ENCODE results near the gene CSMD2. TPM values are rescaled to one million over a fixed set of nuclear protein-coding genes. Genes with fewer than 3 reads are reported as not detected.

The CSMD2 gene
- total RNA-seq, 1 experiment from 2014 or later: 23.0 TPM

DNA sequence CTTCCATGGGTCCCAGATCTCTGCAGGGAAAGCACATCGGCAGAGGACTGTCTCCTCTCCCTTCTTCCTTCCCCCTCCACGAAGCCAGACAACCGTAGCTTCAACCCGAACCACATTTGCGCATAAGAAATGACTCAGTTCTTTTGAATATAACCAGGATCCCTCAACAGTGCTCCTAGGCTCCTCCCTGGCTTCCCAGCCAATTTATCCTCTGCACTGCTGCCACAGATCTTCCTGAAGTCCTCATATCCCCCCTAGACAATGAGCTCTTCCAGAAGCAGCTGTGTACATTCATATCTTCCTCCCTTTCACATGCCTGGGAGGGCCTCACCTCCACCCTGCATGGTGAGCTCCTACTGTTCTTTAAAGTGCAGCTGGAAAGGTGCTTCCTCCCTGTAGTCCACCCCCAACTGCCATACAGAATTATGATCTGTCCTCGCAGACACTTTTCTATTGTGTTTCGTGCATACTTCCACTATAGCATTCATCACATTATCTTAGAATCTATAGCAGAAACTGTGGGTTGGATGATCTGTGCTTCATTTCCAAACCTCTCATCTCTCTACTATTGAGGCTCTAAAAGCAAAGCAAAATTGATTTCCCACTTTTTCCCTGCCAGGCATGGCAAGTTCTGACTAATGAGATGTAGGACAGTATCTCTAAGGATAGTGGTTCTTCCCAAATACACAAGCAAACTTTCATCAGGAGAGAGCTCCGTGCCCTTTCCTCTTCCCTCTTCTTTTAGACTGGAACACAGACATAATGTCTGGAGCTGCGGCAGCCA is 480.4 kb downstream of the CSMD2 start:
- no peak for DNase-seq (ENCODE audit: low read depth)

DNA sequence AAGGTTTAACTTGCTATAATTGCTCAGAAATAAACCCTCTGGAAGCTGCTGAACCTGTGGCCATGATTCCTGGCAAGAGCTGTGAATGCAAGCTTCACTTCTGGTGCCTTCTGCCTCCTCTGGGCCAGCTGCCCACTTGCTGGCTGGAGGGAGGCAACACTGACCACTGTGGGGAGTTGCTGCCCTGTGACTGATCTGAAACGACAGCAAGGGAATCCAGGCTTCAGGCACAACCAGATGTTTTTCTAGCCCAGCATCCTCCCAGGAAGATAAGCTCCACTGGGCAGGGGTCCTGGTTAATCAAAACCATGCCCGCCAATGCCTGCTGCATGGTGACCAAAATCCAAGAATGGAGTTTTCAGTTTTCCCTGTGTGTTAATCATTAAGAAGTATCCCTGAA is 481.1 kb downstream of the CSMD2 start:
- peak; percentile 46 for DNase-seq (ENCODE audit: low read depth)

- DNase-seq (ENCODE audit: low read depth): peak; percentile 74
Measured at GRCh38 chr1:33682371-33682770, 482.7 kb downstream of the CSMD2 start.

GRCh38 chr1:33680281-33680840 is 484.7 kb downstream of the CSMD2 start:
- DNase-seq (ENCODE audit: low read depth): no peak

DNA sequence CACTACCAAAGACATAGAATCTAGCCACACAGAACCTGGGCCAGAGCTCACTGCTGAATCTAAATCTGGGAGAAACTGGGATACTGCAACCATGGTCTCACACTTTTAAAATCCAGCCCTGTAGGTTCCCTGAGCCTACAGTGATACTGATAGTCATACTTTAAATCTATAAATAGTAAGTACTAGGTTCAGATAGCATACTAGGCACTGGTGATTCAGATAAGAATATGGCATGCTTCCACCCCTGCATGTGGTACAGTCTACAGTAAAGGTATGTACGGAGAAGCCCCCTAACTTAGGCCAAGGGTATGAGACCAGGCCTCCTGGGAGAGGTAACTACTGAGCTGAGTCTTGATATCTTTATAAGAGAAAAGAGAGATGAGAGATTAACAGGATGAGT is 494.5 kb downstream of the CSMD2 start:
- no peak for DNase-seq (ENCODE audit: low read depth)

DNA sequence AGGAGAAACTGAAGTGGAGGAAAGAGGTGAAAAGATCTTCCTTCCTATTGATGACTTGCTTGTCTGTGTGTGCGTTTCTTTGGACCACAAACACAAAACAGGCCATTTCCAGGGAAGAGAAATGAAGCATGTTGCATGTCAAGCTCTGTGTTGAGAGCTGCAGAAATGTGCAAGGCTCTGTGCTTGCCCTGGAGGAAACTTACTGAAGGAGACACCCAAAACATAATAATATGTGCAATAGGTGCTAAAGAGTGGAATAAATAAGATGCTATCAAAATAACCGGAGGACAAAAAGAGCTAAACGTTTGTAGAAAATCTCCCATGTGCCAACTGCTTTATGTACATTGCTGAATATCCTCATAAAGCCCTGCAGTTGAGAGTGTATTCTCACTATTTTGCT is 496.3 kb downstream of the CSMD2 start:
- DNase-seq (ENCODE audit: low read depth): no peak

DNA sequence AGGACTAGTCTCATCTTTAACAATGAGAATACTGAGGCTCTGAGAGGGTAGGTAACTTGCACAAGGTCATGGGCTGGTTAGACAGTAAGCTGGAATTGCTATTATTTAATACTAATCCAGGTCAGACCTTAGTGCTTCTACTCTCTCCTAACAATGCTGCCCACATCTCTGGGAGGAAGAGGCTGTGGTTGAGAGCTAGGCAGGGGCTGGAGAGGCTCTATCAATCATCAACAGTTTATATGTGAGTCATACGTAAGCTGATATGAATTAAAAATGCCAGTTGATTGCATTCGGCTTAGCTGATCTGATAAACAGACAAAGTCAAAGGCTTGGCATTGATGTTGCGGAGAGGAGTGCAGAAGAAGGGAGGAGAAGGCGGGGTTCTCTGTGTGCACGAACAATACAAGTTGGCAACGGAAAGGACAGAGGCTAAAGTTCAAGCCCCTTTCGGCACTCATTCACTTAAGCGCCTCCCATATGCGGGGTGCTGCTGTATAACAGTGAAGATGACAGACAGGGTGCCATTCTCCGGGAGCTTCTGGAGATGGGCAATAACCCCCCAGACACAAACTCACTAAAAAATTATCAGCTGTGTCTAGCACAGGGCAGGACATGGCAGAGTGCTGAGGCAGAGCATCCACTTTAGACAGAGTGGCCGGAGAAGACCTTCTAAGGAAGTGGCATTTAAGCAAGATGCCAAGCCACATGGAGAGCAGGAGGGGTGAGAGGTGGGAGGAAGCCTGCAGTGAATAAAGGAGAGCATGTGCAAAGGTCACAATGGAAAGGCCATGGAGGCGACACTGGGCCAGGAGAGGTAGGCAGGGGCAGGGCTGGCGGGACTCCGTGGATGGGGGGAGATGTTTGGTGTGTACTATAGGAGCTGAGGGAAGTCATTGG is 497.4 kb downstream of the CSMD2 start:
- DNase-seq (ENCODE audit: low read depth): peak; percentile 65

DNA sequence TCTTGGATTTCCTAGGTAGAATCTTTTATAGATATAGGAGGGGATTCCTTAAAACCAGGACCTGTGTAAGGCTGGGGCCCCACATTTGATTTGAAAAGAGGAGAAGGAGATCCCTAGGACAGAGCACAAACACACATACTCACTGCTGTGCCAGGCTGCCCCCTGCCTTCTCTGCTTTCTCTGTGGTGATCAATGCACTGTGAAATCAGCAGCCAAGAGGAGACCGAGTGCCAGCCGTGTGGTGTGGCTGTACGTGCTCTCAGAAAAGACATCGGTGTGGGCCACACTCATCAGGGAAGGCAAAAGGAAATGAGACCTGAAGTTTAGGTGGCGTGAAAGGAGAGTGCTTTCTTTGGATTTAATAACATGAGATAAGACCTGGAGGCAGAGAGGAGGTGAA is 498.4 kb downstream of the CSMD2 start:
- no peak for DNase-seq (ENCODE audit: low read depth)

DNA sequence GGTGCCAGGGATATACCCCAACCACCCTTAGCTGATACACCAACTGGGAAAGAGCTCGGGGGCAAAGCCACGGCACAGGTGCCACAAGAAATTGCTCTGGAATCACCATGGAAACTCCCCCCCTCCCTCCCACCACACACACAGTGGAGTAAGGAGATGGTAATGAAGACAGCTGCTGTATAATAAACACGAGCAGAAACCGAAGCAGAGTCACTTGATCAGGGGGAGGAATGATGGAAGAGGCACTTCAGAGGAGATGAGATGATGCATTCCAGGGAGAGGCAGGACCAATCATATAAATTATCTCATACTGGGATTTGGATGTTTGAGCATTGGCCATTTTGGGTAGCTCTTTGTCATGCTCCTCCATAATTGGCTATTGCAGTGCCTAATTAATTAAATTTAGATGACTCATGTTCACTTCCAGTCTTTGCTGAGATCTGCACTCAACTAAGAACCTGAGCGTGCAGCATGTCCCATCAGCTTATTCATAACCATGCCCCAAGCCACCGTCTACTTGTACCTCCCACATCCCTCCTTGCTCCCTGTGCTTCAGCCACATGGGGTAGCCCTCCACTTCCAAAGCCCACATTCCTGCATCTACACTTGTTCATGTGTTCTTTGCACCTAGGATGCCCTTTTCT is 503.1 kb downstream of the CSMD2 start:
- DNase-seq (ENCODE audit: low read depth): no peak

DNA sequence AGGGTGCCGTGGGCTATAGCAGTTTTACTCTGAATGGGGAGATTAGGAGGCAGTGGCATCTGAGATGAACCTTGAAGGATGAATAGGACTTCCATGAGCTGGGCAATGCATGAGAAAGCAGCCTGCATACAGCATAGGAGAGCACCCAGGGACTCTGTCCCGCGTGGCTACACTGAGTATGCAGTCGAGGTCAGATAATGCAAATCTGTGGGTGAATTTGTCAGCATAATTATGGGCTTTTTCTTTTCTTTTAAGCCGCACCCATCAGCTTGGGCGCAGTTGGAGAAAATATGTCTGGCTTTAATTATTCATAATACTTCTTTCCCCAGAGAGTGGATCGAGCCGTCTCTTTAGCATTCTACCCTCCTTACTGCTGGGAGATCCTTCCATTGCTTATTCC is 504.1 kb downstream of the CSMD2 start:
- no peak for DNase-seq (ENCODE audit: low read depth)

DNA sequence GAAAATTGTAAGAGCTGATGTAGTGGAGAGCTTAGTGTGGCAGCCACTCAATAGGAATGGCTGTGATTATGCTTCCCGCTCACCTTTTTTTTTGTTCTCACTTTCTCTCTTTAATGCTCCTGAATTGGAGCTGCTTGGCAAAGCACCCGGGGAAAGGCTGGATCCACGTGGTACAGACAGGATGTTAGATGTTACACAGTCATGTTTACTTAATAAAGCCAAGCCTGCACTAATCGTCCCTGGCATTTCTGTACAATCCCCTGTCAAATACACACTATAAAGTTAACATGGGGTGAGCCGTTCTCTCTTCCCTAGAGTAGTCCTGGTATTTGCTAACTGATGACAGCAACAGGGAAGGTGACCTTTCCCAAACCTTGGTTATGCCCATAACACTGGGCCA is 504.8 kb downstream of the CSMD2 start:
- no peak for DNase-seq (ENCODE audit: low read depth)

GRCh38 chr1:33659641-33660040 is 505.4 kb downstream of the CSMD2 start:
- no peak for DNase-seq (ENCODE audit: low read depth)

DNA sequence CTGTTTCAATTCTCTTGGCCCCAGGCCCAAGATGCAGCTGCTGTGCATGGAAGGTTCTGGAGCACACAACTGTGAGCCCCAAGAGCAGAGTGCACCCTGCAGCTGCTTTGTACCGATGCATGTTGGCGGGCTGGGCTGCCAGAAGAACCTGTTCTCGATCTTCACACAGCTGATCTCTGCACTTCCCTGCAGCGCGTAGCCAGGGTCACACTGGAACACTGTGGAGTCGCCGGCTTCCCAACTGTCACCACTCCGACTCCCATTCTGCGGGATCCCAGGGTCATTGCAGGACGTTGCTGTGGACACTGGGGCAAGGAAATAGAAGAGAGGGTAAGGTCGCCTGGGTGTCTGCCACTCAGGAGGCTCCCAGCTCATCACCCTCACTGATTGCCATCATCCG is 507.2 kb downstream of the CSMD2 start:
- DNase-seq (ENCODE audit: low read depth): no peak

GRCh38 chr1:33656467-33657005 is 508.5 kb downstream of the CSMD2 start:
- DNase-seq (ENCODE audit: low read depth): no peak

GRCh38 chr1:33655496-33655895 is 509.5 kb downstream of the CSMD2 start:
- no peak for DNase-seq (ENCODE audit: low read depth)

DNA sequence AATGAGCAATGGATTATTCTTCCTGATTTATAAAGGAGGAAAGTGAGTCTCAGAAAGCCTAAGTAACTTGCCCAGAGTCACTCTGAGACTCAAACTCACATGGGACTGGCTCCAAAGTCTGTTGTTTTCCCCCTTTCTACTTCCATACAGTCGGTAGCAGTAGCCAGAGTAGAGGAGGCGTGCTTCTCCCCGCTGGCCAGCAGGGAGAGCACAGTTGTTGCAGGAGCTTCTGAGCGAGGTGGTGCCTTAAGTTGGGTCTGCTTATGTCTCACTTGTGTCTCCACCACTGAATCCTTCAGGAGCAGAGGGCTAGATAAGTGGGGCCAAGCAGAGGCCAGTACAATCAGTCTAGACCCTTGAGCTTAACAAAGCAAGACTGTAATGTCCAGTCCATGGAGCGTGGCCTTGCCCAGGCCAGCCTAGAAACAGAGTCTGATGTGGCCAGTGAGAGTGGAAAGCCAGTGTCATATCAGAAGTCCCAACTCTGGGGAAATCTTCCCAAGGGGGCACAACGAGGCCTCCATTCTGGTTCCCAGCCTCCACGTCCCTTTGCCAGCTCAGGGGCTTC is 510.7 kb downstream of the CSMD2 start:
- DNase-seq (ENCODE audit: low read depth): no peak

- DNase-seq (ENCODE audit: low read depth): no peak
Measured at GRCh38 chr1:33653226-33653625, 511.8 kb downstream of the CSMD2 start.

DNA sequence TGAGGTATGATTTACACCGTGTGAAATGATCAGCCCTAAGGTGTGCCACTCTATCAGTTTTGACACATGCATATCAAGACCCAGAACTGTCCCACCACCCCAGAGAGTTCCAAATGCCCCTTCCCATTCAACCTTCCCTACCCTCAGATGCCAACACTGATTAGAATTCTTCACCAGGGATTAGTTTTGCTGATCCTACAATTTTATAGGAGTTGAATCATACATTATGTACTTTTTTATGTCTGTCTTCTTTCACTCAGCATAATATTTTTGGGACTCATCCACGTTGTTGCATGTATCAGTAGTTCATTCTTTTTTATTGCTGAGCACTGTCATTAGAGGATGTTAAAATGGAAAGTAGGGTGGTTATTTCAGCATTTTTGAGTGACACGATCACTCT is 514.3 kb downstream of the CSMD2 start:
- no peak for DNase-seq (ENCODE audit: low read depth)

- no peak for DNase-seq (ENCODE audit: low read depth)
Measured at GRCh38 chr1:33649759-33650158, 515.3 kb downstream of the CSMD2 start.

GRCh38 chr1:33643216-33643615 is 521.8 kb downstream of the CSMD2 start:
- no peak for DNase-seq (ENCODE audit: low read depth)

DNA sequence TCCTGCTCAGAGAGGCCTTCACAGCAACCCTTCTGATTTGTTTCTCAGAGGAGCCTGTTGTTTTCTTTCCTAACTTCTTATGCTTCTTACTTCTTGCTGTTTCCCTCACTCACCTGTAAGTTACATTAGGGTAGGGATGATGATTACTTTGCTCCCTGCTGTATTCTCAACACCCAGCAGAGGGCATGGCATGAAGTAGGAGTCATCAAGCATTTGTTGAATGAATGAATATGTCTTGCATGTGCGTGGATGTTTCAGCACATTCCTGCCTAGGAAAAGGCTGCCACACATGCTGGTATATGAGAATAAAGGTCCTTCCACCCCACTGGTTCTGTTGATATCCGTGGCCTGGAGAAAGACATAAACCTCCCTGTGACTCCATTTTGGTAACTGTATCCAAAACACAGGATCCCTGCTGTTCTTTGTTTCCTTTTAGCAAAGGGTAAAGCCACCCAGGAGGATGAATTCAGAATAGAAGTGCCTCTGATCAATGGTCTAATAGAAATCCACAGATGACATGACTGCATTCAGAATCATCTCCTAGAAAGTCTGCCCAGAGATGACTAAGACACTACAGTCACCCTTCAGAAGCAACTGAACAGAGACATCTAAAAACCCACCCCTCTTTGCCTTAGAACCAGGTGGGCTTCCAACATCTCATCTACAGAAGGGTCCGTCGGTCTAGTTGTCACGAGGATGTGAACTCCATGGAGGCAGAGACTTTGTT is 523.8 kb downstream of the CSMD2 start:
- peak; percentile 41 for DNase-seq (ENCODE audit: low read depth)
